Naive thymus-derived CD4-positive, alpha-beta T cell (primary cell): ENCODE measurements around the gene SGSM2. TPM values are rescaled to one million over a fixed set of nuclear protein-coding genes. Genes with fewer than 3 reads are reported as not detected.

Source experiments
- ATAC-seq: fragments of 150-1000 bp; cut with Tn5 transposase; 2 replicates; pipeline ENCODE4 v1.10.0; 2021; ENCODE audit warnings: mild to moderate bottlenecking, moderate library complexity
- CTCF ChIA-PET: fragments of 350-600 bp; sonication (Branson Sonifier 250); formaldehyde crosslinking; loops from one replicate; lab custom pipeline; 2021; ENCODE audit warnings: antibody characterized with exemption; lab: Charles Lee
- POLR2A ChIA-PET: fragments of 350-600 bp; sonication (Branson Sonifier 250); formaldehyde crosslinking; loops from one replicate; lab custom pipeline; 2021; ENCODE audit warnings: antibody characterized with exemption, inconsistent platforms; lab: Charles Lee
- DNase-seq, 9 donors: peaks; one replicate each; pipeline versions ENCODE4 v3.0.0 to v3.0.0-alpha.2; 2020 to 2022; ENCODE audit warnings: mixed read lengths in 1 of 9
- H3K27ac ChIP-seq: one replicate; pipeline ENCODE4 v1.7.0; 2013; ENCODE audit warnings: mild to moderate bottlenecking, low read depth, low read length, moderate library complexity
- H3K27me3 ChIP-seq, 2 donors: one replicate each; pipeline ENCODE4 v1.7.0; 2013; ENCODE audit warnings: low read length in 2 of 2, mild to moderate bottlenecking in 2 of 2, moderate library complexity in 2 of 2; ENCODE audit not compliant: control insufficient read depth in 2 of 2, insufficient read depth in 2 of 2
- H3K36me3 ChIP-seq, 3 experiments: 1 replicate in 2 of 3; 2 replicates in 1 of 3; pipeline ENCODE4 v1.7.0; 2013; ENCODE audit warnings: low read length in 3 of 3, mild to moderate bottlenecking in 3 of 3, moderate library complexity in 1 of 3; ENCODE audit not compliant: insufficient read depth in 3 of 3, control insufficient read depth in 2 of 3
- H3K4me1 ChIP-seq, 2 donors: one replicate each; pipeline ENCODE4 v1.7.0; 2013; ENCODE audit warnings: low read length in 2 of 2, mild to moderate bottlenecking in 2 of 2, moderate library complexity in 1 of 2; ENCODE audit not compliant: control insufficient read depth in 2 of 2, insufficient read depth in 2 of 2
- H3K4me3 ChIP-seq: 2 replicates; pipeline ENCODE4 v1.7.0; 2013; ENCODE audit warnings: mild to moderate bottlenecking, low read length
- H3K9me3 ChIP-seq, 3 experiments: 1 replicate in 2 of 3; 2 replicates in 1 of 3; pipeline ENCODE4 v1.7.0; 2013; ENCODE audit warnings: low read length in 3 of 3; ENCODE audit not compliant: control insufficient read depth in 2 of 3
- H3K27ac Mint-ChIP-seq, 9 donors: one replicate each; pipeline ENCODE4 v1.8.0; 2020 to 2022; ENCODE audit warnings: mixed read lengths in 9 of 9, mild to moderate bottlenecking in 8 of 9, moderate library complexity in 5 of 9, inconsistent platforms in 2 of 9
- H3K27me3 Mint-ChIP-seq, 5 donors: one replicate each; pipeline ENCODE4 v1.8.0; 2021 to 2022; ENCODE audit warnings: mixed read lengths in 5 of 5, mild to moderate bottlenecking in 1 of 5
- H3K36me3 Mint-ChIP-seq, 5 donors: one replicate each; pipeline ENCODE4 v1.8.0; 2020 to 2022; ENCODE audit warnings: mixed read lengths in 5 of 5, mild to moderate bottlenecking in 3 of 5, inconsistent platforms in 1 of 5
- H3K4me1 Mint-ChIP-seq, 7 donors: one replicate each; pipeline ENCODE4 v1.8.0; 2020 to 2022; ENCODE audit warnings: mixed read lengths in 7 of 7, mild to moderate bottlenecking in 3 of 7, inconsistent platforms in 1 of 7
- H3K4me3 Mint-ChIP-seq, 10 donors: one replicate each; pipeline ENCODE4 v1.8.0; 2020 to 2022; ENCODE audit warnings: mild to moderate bottlenecking in 10 of 10, mixed read lengths in 10 of 10, moderate library complexity in 6 of 10, inconsistent platforms in 2 of 10
- H3K9me3 Mint-ChIP-seq, 11 donors: one replicate each; pipeline ENCODE4 v1.8.0; 2020 to 2022; ENCODE audit warnings: mixed read lengths in 11 of 11, mild to moderate bottlenecking in 4 of 11, inconsistent platforms in 1 of 11, moderate library complexity in 1 of 11
- intact Hi-C, 2 donors: fragments of 100-400 bp; cut with micrococcal nuclease; formaldehyde crosslinking; loops; one replicate each; pipeline ENCODE4 v1.15.1; 2023
- polyA plus RNA-seq, 2 donors: library from polyadenylated mRNA; unstranded; fragments of 300-500 nt; fragmentation: Illumina TruSeq; gene quantifications; one replicate each; pipeline ENCODE4 v1.2.3, GENCODE V29; 2021
- total RNA-seq, 6 experiments: library from RNA in 5 of 6; stranded (reverse) in 5 of 6; gene quantifications; 1 replicate in 5 of 6; 2 replicates in 1 of 6; pipeline ENCODE4 v1.2.3 and lab custom pipeline; 2021 to 2026

Gene SGSM2
- total and polyA plus RNA-seq, 7 experiments from 2014 or later, result 9.4 to 151 (median 118) TPM

DNA sequence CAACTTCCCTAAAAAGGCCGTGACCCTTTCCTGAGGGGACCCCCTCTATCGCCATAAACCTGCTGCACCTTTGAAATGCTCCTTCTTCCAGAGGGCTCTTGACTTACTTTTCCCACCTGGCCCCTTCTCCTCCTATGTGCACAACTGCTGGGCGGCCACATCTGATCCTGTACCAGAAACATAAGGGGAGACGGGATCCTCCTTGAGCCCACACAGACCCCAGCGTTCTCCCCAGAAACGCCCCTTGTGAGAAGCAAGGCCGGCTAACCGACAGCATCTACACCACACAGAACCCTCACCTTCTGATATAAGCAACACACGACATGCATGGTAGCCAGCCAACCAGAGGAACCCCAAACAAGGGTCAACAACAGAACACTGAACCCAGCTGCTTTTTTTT, 77.8 kb downstream of the SGSM2 start:
- Histone ChIP-seq H3K4me1 (no peaks in the 10 kb centered on the region), H3K27me3 (no peaks in the 10 kb centered on the region), H3K36me3 (peaks cover 3 to 49% (median 12%) of the 10 kb centered on the region in 3 experiments), H3K4me3 (no peak overlapping the region), H3K9me3 (no peaks in the 10 kb centered on the region), H3K27ac (no peak overlapping the region)
- Mint-ChIP-seq H3K36me3 (peaks cover 0 to 11% (median 3%) of the 10 kb centered on the region in 5 donors), H3K27ac (peak overlapping the region in 2 of 9 donors; percentile 57 to 65), H3K4me3 (no peak overlapping the region), H3K4me1 (peaks cover 0 to 4% (median 0%) of the 10 kb centered on the region in 7 donors), H3K9me3 (no peaks in the 10 kb centered on the region), H3K27me3 (no peaks in the 10 kb centered on the region)
- intact Hi-C loops, result loop anchor here in 1 of 2 donors (5.0 kb wide), 1 partner anchor 113 kb away; the partner anchor contains the start of genes SMG6 and SRR
- no peak for ATAC-seq
- ChIA-PET CTCF (interaction anchor here (0.7 to 10.7 kb wide), 6 partner anchors 13 to 1643 kb away, joined by 4 to 256 read pairs (median 9); no protein-coding TSS in a partner anchor), POLR2A (interaction anchor here (1.4 to 4.5 kb wide), 4 partner anchors 8 to 32 kb away, joined by 4 to 50 read pairs (median 6); no protein-coding TSS in a partner anchor)
- no peak for DNase-seq

DNA sequence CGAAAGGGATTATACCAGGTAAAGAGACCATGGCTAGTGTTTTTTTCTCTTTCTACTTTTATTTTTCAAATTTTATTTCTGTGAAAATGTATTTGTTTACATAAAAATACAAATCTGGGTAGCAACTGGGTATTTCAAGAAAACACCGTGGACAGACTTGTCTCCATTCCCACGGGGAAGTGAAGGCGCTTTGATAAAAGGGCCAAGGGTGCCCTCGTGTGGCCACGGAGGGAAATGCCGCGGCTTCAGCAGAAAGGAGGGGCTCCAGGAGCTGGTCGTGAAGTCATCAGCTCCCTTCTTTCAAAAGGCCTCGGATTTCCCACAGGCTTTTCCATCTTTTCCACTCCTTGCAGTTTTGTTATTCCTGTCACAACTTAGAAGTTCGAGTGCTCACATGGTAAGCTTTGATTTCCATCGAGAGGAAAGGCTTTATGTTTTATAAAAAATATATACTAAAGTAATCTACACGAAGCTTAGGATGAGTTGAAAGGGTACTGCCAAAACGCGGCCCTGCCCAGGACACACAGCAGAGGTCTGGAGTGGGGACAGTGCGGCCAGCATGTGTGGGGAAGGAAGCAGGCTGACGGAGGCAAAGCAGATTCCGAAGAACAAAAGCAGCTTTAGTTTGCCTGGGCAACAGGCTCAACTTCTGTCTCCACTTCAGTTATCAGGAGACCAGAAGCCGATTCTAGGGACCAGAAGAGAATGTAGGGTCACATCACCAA, 78.9 kb downstream of the SGSM2 start:
- Mint-ChIP-seq H3K36me3 (peaks cover 0 to 14% (median 3%) of the 10 kb centered on the region in 5 donors), H3K9me3 (no peaks in the 10 kb centered on the region), H3K4me1 (peaks cover 0 to 4% (median 0%) of the 10 kb centered on the region in 7 donors), H3K27me3 (no peaks in the 10 kb centered on the region), H3K4me3 (no peak overlapping the region), H3K27ac (peak overlapping the region in 7 of 9 donors; percentile 31 to 80 (median 58))
- intact Hi-C loops, result loop anchor here (1.0 to 5.0 kb wide), 4 partner anchors 15 to 114 kb away; partner anchors contain the start of genes MNT (in 2 of the 2), SMG6 (in 1 of the 2) and SRR (in 1 of the 2)
- ChIA-PET POLR2A (interaction anchor here (0.6 to 4.5 kb wide), 9 partner anchors 9 to 223 kb away, joined by 3 to 50 read pairs (median 4); no protein-coding TSS in a partner anchor), CTCF (interaction anchor here (0.6 to 10.7 kb wide), 20 partner anchors 9 to 1642 kb away, joined by 3 to 256 read pairs (median 4); partner anchors contain the start of gene TSR1)
- Histone ChIP-seq H3K27me3 (no peaks in the 10 kb centered on the region), H3K4me3 (no peak overlapping the region), H3K36me3 (peaks cover 11 to 56% (median 18%) of the 10 kb centered on the region in 3 experiments), H3K4me1 (no peaks in the 10 kb centered on the region), H3K9me3 (no peaks in the 10 kb centered on the region), H3K27ac (no peak overlapping the region)
- ATAC-seq, result peak; percentile 90
- DNase-seq, result peak; percentile 70 to 87 (median 78)

GRCh38 chr17:2418572-2418971, 81.3 kb downstream of the SGSM2 start:
- no peaks in the 10 kb centered on the region for H3K9me3 Mint-ChIP-seq
- peak overlapping the region in 1 of 9 donors; percentile 72 for H3K27ac Mint-ChIP-seq
- Histone ChIP-seq H3K4me1 (no peaks in the 10 kb centered on the region), H3K27ac (no peak overlapping the region), H3K9me3 (no peaks in the 10 kb centered on the region), H3K4me3 (no peak overlapping the region), H3K36me3 (peaks cover 11 to 58% (median 21%) of the 10 kb centered on the region in 3 experiments), H3K27me3 (no peaks in the 10 kb centered on the region)
- H3K27me3 Mint-ChIP-seq, result no peaks in the 10 kb centered on the region
- H3K36me3 Mint-ChIP-seq, result peaks cover 0 to 19% (median 4%) of the 10 kb centered on the region in 5 donors
- ATAC-seq, result no peak
- intact Hi-C loops, result loop anchor here in 1 of 2 donors (5.0 kb wide), 1 partner anchor 116 kb away; the partner anchor contains the start of genes SMG6 and SRR
- no peak overlapping the region for H3K4me3 Mint-ChIP-seq
- POLR2A ChIA-PET, result interaction anchor here (0.6 to 4.5 kb wide), 3 partner anchors 26 to 39 kb away, joined by 3 to 50 read pairs (median 3); no protein-coding TSS in a partner anchor
- peaks cover 0 to 4% (median 0%) of the 10 kb centered on the region in 7 donors for H3K4me1 Mint-ChIP-seq
- no peak for DNase-seq
- CTCF ChIA-PET, result interaction anchor here (2.6 to 10.7 kb wide), 2 partner anchors 9 to 36 kb away, joined by 9 to 256 read pairs; no protein-coding TSS in a partner anchor

GRCh38 chr17:2419486-2419885, 82.2 kb downstream of the SGSM2 start:
- ChIA-PET POLR2A (interaction anchor here (1.5 to 4.5 kb wide), 2 partner anchors 27 to 37 kb away, joined by 3 to 50 read pairs; no protein-coding TSS in a partner anchor), CTCF (interaction anchor here (2.6 to 10.7 kb wide), 2 partner anchors 8 to 37 kb away, joined by 9 to 256 read pairs; no protein-coding TSS in a partner anchor)
- Mint-ChIP-seq H3K9me3 (no peaks in the 10 kb centered on the region), H3K36me3 (peaks cover 0 to 13% (median 4%) of the 10 kb centered on the region in 5 donors), H3K4me3 (no peak overlapping the region), H3K27ac (peak overlapping the region in 1 of 9 donors; percentile 76), H3K27me3 (no peaks in the 10 kb centered on the region), H3K4me1 (peaks cover 0 to 4% (median 0%) of the 10 kb centered on the region in 7 donors)
- Histone ChIP-seq H3K4me3 (no peak overlapping the region), H3K4me1 (no peaks in the 10 kb centered on the region), H3K36me3 (peaks cover 11 to 49% (median 21%) of the 10 kb centered on the region in 3 experiments), H3K27me3 (no peaks in the 10 kb centered on the region), H3K27ac (no peak overlapping the region), H3K9me3 (no peaks in the 10 kb centered on the region)
- no peak for DNase-seq
- intact Hi-C loops, result loop anchor here in 1 of 2 donors (5.0 kb wide), 1 partner anchor 117 kb away; the partner anchor contains the start of genes SMG6 and SRR
- ATAC-seq, result no peak

GRCh38 chr17:2420176-2420575, 82.9 kb downstream of the SGSM2 start:
- DNase-seq (no peak), ATAC-seq (no peak)
- no peaks in the 10 kb centered on the region for H3K9me3 Mint-ChIP-seq
- no peak overlapping the region for H3K4me3 Mint-ChIP-seq
- H3K27ac ChIP-seq, result no peak overlapping the region
- CTCF ChIA-PET, result interaction anchor here (10.7 kb wide), 1 partner anchor 38 kb away, joined by 256 read pairs; no protein-coding TSS in a partner anchor
- H3K27me3 ChIP-seq, result no peaks in the 10 kb centered on the region
- POLR2A ChIA-PET, result no interaction called here
- no peaks in the 10 kb centered on the region for H3K4me1 ChIP-seq
- no peak overlapping the region for H3K27ac Mint-ChIP-seq
- H3K27me3 Mint-ChIP-seq, result no peaks in the 10 kb centered on the region
- no peaks in the 10 kb centered on the region for H3K9me3 ChIP-seq
- intact Hi-C loops, result no loop called here
- peaks cover 0 to 4% (median 2%) of the 10 kb centered on the region in 7 donors for H3K4me1 Mint-ChIP-seq
- H3K36me3 Mint-ChIP-seq, result peaks cover 0 to 14% (median 5%) of the 10 kb centered on the region in 5 donors
- no peak overlapping the region for H3K4me3 ChIP-seq
- peaks cover 11 to 47% (median 21%) of the 10 kb centered on the region in 3 experiments for H3K36me3 ChIP-seq
